ENCODE data around the gene ATOH8.
A peak's percentile ranks its signal among the peaks of the same experiment; 100 is the strongest.

The ATOH8 gene

GRCh38 chr2:85753525-85754312 is at the start of gene ATOH8:
TSS of gene ATOH8 (plus strand) at chr2:85753991. CDS start at chr2:85754190, 199 bp downstream.
- Histone ChIP-seq H3K4me3 (ENCODE audit: insufficient read length, low read depth) (peak within 1 kb of the TSS; percentile 61), H3K4me1 (ENCODE audit: insufficient read depth, insufficient read length) (peaks cover 9% of the 10 kb centered on the region), H3K36me3 (ENCODE audit: insufficient read depth, insufficient read length, low read length) (no peaks in the 10 kb centered on the region), H3K27me3 (ENCODE audit: insufficient read depth, insufficient read length) (peaks cover 59% of the 10 kb centered on the region), H3K9me3 (ENCODE audit: insufficient read depth, low read length) (no peaks in the 10 kb centered on the region), H3K9ac (ENCODE audit: insufficient read length, low read depth) (peak within 1 kb of the TSS; percentile 70)
- DNase-seq (ENCODE audit: low read depth, low spot score): peak; percentile 52
- TF ChIP-seq ZNF274 (IDR thresholded peaks at IDR 0.05; ENCODE audit: low read depth, low read length) (no peak), YY1 (IDR thresholded peaks at IDR 0.05; ENCODE audit: insufficient read depth, insufficient read length) (no peak), SUZ12 (IDR thresholded peaks at IDR 0.05; ENCODE audit: extremely low read depth, insufficient read depth, insufficient read length) (no peak)

- peaks cover 8% of the 10 kb centered on the region for H3K27me3 ChIP-seq (ENCODE audit: insufficient read depth, insufficient read length)
- no peaks in the 10 kb centered on the region; the same call in 1 of the 2 replicates for H3K9me3 ChIP-seq (ENCODE audit: insufficient read depth, low read length)
- no peak overlapping the region for H3K4me3 ChIP-seq (ENCODE audit: insufficient read length, low read depth)
- peaks cover 3% of the 10 kb centered on the region for H3K4me1 ChIP-seq (ENCODE audit: insufficient read depth, insufficient read length)
- no peak overlapping the region for H3K9ac ChIP-seq (ENCODE audit: insufficient read length, low read depth)
- TF ChIP-seq ZNF274 (IDR thresholded peaks at IDR 0.05; ENCODE audit: low read depth, low read length): no peak
- no peak for TF ChIP-seq SUZ12 (IDR thresholded peaks at IDR 0.05; ENCODE audit: extremely low read depth, insufficient read depth, insufficient read length)
- TF ChIP-seq YY1 (IDR thresholded peaks at IDR 0.05; ENCODE audit: insufficient read depth, insufficient read length): no peak
- no peak for DNase-seq (ENCODE audit: low read depth, low spot score)
- no peaks in the 10 kb centered on the region for H3K36me3 ChIP-seq (ENCODE audit: insufficient read depth, insufficient read length, low read length)
Measured at GRCh38 chr2:85704038-85704437, 49.8 kb upstream of the ATOH8 start.

GRCh38 chr2:85704800-85705679 is 48.8 kb upstream of the ATOH8 start:
- peaks cover 3% of the 10 kb centered on the region for H3K4me1 ChIP-seq (ENCODE audit: insufficient read depth, insufficient read length)
- no peak for TF ChIP-seq YY1 (IDR thresholded peaks at IDR 0.05; ENCODE audit: insufficient read depth, insufficient read length)
- TF ChIP-seq ZNF274 (IDR thresholded peaks at IDR 0.05; ENCODE audit: low read depth, low read length): no peak
- no peak for TF ChIP-seq SUZ12 (IDR thresholded peaks at IDR 0.05; ENCODE audit: extremely low read depth, insufficient read depth, insufficient read length)
- no peak overlapping the region for H3K4me3 ChIP-seq (ENCODE audit: insufficient read length, low read depth)
- no peak overlapping the region for H3K9ac ChIP-seq (ENCODE audit: insufficient read length, low read depth)
- H3K9me3 ChIP-seq (ENCODE audit: insufficient read depth, low read length): no peaks in the 10 kb centered on the region
- DNase-seq (ENCODE audit: low read depth, low spot score): no peak
- H3K27me3 ChIP-seq (ENCODE audit: insufficient read depth, insufficient read length): peaks cover 8% of the 10 kb centered on the region
- no peaks in the 10 kb centered on the region for H3K36me3 ChIP-seq (ENCODE audit: insufficient read depth, insufficient read length, low read length)

GRCh38 chr2:85705680-85706039 is 48.1 kb upstream of the ATOH8 start:
- no peak for TF ChIP-seq ZNF274 (IDR thresholded peaks at IDR 0.05; ENCODE audit: low read depth, low read length)
- no peak for TF ChIP-seq SUZ12 (IDR thresholded peaks at IDR 0.05; ENCODE audit: extremely low read depth, insufficient read depth, insufficient read length)
- TF ChIP-seq YY1 (IDR thresholded peaks at IDR 0.05; ENCODE audit: insufficient read depth, insufficient read length): no peak
- Histone ChIP-seq H3K36me3 (ENCODE audit: insufficient read depth, insufficient read length, low read length) (no peaks in the 10 kb centered on the region), H3K9me3 (ENCODE audit: insufficient read depth, low read length) (no peaks in the 10 kb centered on the region), H3K9ac (ENCODE audit: insufficient read length, low read depth) (no peak overlapping the region), H3K4me1 (ENCODE audit: insufficient read depth, insufficient read length) (peaks cover 3% of the 10 kb centered on the region), H3K4me3 (ENCODE audit: insufficient read length, low read depth) (no peak overlapping the region), H3K27me3 (ENCODE audit: insufficient read depth, insufficient read length) (peaks cover 8% of the 10 kb centered on the region)
- no peak for DNase-seq (ENCODE audit: low read depth, low spot score)

GRCh38 chr2:85706063-85706462 is 47.7 kb upstream of the ATOH8 start:
- DNase-seq (ENCODE audit: low read depth, low spot score): no peak
- Histone ChIP-seq H3K36me3 (ENCODE audit: insufficient read depth, insufficient read length, low read length) (no peaks in the 10 kb centered on the region), H3K9ac (ENCODE audit: insufficient read length, low read depth) (no peak overlapping the region), H3K9me3 (ENCODE audit: insufficient read depth, low read length) (no peaks in the 10 kb centered on the region), H3K27me3 (ENCODE audit: insufficient read depth, insufficient read length) (peaks cover 8% of the 10 kb centered on the region), H3K4me1 (ENCODE audit: insufficient read depth, insufficient read length) (peaks cover 3% of the 10 kb centered on the region), H3K4me3 (ENCODE audit: insufficient read length, low read depth) (no peak overlapping the region)
- no peak for TF ChIP-seq ZNF274 (IDR thresholded peaks at IDR 0.05; ENCODE audit: low read depth, low read length)
- TF ChIP-seq YY1 (IDR thresholded peaks at IDR 0.05; ENCODE audit: insufficient read depth, insufficient read length): no peak
- TF ChIP-seq SUZ12 (IDR thresholded peaks at IDR 0.05; ENCODE audit: extremely low read depth, insufficient read depth, insufficient read length): no peak

GRCh38 chr2:85706599-85707296 is 47.0 kb upstream of the ATOH8 start:
- H3K9me3 ChIP-seq (ENCODE audit: insufficient read depth, low read length): no peaks in the 10 kb centered on the region
- no peak for DNase-seq (ENCODE audit: low read depth, low spot score)
- TF ChIP-seq SUZ12 (IDR thresholded peaks at IDR 0.05; ENCODE audit: extremely low read depth, insufficient read depth, insufficient read length) (no peak), ZNF274 (IDR thresholded peaks at IDR 0.05; ENCODE audit: low read depth, low read length) (no peak), YY1 (IDR thresholded peaks at IDR 0.05; ENCODE audit: insufficient read depth, insufficient read length) (no peak)
- no peak overlapping the region for H3K9ac ChIP-seq (ENCODE audit: insufficient read length, low read depth)
- H3K27me3 ChIP-seq (ENCODE audit: insufficient read depth, insufficient read length): peaks cover 8% of the 10 kb centered on the region
- H3K4me1 ChIP-seq (ENCODE audit: insufficient read depth, insufficient read length): no peaks in the 10 kb centered on the region
- H3K36me3 ChIP-seq (ENCODE audit: insufficient read depth, insufficient read length, low read length): no peaks in the 10 kb centered on the region
- H3K4me3 ChIP-seq (ENCODE audit: insufficient read length, low read depth): no peak overlapping the region

Data from NT2/D1 (cell line).